Ishikawa (cell line): Measurements from ENCODE around the gene LRRC40.

ENCODE experiments used
- CEBPB ChIP-seq: IDR thresholded peaks from 2 replicates; pipeline ENCODE4 v1.6.1; 2012
- CREB1 ChIP-seq: IDR thresholded peaks from 2 replicates; pipeline ENCODE4 v1.6.1; 2012; ENCODE audit warnings: low read depth
- EGR1 ChIP-seq: IDR thresholded peaks from 2 replicates; pipeline ENCODE4 v1.6.1; 2012
- EP300 ChIP-seq: IDR thresholded peaks from 2 replicates; pipeline ENCODE4 v1.6.1; 2012; ENCODE audit warnings: borderline replicate concordance
- FOXM1 ChIP-seq: IDR thresholded peaks from 2 replicates; pipeline ENCODE4 v1.6.1; 2012; ENCODE audit warnings: low read depth, borderline replicate concordance
- MAX ChIP-seq: IDR thresholded peaks from 2 replicates; pipeline ENCODE4 v1.6.1; 2012
- NFIC ChIP-seq: IDR thresholded peaks from 2 replicates; pipeline ENCODE4 v1.6.1; 2012
- RAD21 ChIP-seq: IDR thresholded peaks from 2 replicates; pipeline ENCODE4 v1.6.1; 2012; ENCODE audit warnings: low read depth
- REST ChIP-seq: IDR thresholded peaks from 2 replicates; pipeline ENCODE4 v1.6.1; 2012; ENCODE audit warnings: low read depth, mild to moderate bottlenecking
- TAF1 ChIP-seq: IDR thresholded peaks from 2 replicates; pipeline ENCODE4 v1.6.1; 2012; ENCODE audit warnings: low read depth, mild to moderate bottlenecking
- TCF12 ChIP-seq: IDR thresholded peaks from 2 replicates; pipeline ENCODE4 v1.6.1; 2012; ENCODE audit warnings: low read depth
- TEAD4 ChIP-seq: IDR thresholded peaks from 2 replicates; pipeline ENCODE4 v1.6.1; 2012
- USF1 ChIP-seq: IDR thresholded peaks from 2 replicates; pipeline ENCODE4 v1.6.1; 2012
- YY1 ChIP-seq: IDR thresholded peaks from 2 replicates; pipeline ENCODE4 v1.6.1; 2012; ENCODE audit warnings: low read depth
- ZBTB7A ChIP-seq: IDR thresholded peaks from 2 replicates; pipeline ENCODE4 v1.6.1; 2012; ENCODE audit warnings: low read depth

Gene LRRC40

GRCh38 chr1:70239940-70240339 is 34.6 kb upstream of the LRRC40 start:
- TF ChIP-seq FOXM1 (no peak), RAD21 (no peak), EGR1 (no peak), NFIC (no peak), TCF12 (no peak), TEAD4 (no peak), MAX (no peak), YY1 (no peak), USF1 (no peak), TAF1 (no peak)

GRCh38 chr1:70234733-70235132 is 29.4 kb upstream of the LRRC40 start:
- no peak for TF ChIP-seq REST
- no peak for TF ChIP-seq CEBPB
- TF ChIP-seq CREB1: no peak
- TF ChIP-seq USF1: no peak
- TF ChIP-seq MAX: no peak
- TF ChIP-seq FOXM1: no peak
- no peak for TF ChIP-seq EGR1
- TF ChIP-seq YY1: no peak
- no peak for TF ChIP-seq ZBTB7A
- no peak for TF ChIP-seq RAD21
- TF ChIP-seq TEAD4: no peak
- TF ChIP-seq EP300: no peak
- TF ChIP-seq TAF1: no peak
- TF ChIP-seq NFIC: no peak
- TF ChIP-seq TCF12: no peak

GRCh38 chr1:70231475-70231874 is 26.1 kb upstream of the LRRC40 start:
- TF ChIP-seq YY1 (no peak), TCF12 (no peak), CEBPB (no peak), FOXM1 (no peak)

GRCh38 chr1:70228670-70229069 is 23.3 kb upstream of the LRRC40 start:
- no peak for TF ChIP-seq REST

GRCh38 chr1:70227439-70227838 is 22.1 kb upstream of the LRRC40 start:
- TF ChIP-seq CREB1: no peak

- TF ChIP-seq ZBTB7A (no peak), CEBPB (no peak), TCF12 (no peak)
These were observed 19.6 kb upstream of the LRRC40 start for GRCh38 chr1:70224954-70225353.

- TF ChIP-seq ZBTB7A: no peak
- no peak for TF ChIP-seq NFIC
- no peak for TF ChIP-seq REST
- TF ChIP-seq CREB1: no peak
- no peak for TF ChIP-seq TAF1
- TF ChIP-seq EP300: no peak
- no peak for TF ChIP-seq EGR1
- TF ChIP-seq FOXM1: no peak
- TF ChIP-seq USF1: no peak
- TF ChIP-seq TCF12: no peak
- TF ChIP-seq MAX: no peak
- TF ChIP-seq CEBPB: no peak
- no peak for TF ChIP-seq TEAD4
- no peak for TF ChIP-seq RAD21
- no peak for TF ChIP-seq YY1
These were observed 17.4 kb upstream of the LRRC40 start for GRCh38 chr1:70222716-70223235.
